AG10803 (cell line): ENCODE data around the gene BSN.

ENCODE experiments used
- DNase-seq: peaks from one replicate; pipeline ENCODE4 v3.0.0; 2010; ENCODE audit warnings: low read depth
- H3K4me3 ChIP-seq: 2 replicates; pipeline ENCODE4 v1.5.1; 2011; ENCODE audit warnings: mild to moderate bottlenecking, low read length, control low read depth
- TF ChIP-seq, protein P1 (sequence below): conservative IDR thresholded peaks from 2 replicates; pipeline ENCODE4 v1.5.1; 2011; ENCODE audit warnings: mild to moderate bottlenecking, low read length, control low read depth, inconsistent platforms

Gene BSN

DNA sequence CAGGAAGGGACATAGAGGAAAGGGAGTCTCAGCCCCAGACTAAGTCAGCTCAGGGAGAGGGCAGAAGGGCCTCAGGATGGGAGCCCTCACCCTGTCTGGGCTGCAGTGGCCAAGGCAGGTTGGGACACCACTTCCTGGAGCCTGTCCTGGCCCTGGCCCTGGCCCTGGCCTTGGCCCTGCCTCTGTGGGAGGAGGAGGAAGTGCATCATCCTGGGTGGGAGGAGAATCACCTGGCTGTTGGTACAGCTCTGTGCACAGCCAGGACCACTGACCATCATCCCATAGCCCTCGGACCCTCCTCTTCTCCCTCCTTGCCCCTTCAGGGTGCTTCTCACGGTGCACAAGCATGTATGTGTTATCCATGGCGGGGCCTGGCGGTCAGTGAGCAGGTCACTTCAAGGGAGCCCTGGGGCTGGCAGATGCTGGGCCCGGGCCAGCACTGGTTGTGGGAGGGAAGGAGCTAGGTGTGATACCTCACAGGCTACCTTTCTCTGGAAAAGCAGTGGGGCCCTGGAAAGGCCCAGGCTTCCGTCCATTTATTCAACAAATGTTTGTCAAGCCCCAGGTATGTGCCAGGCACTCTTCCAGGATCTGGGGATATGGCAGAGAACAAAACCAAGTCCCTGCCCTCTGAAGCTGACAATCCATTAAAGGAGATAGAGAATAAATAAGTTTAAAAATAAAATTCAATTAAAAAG, 111.7 kb downstream of the BSN start:
- no peak for DNase-seq
- H3K4me3 ChIP-seq: no peak overlapping the region
- TF ChIP-seq, protein P1, sequence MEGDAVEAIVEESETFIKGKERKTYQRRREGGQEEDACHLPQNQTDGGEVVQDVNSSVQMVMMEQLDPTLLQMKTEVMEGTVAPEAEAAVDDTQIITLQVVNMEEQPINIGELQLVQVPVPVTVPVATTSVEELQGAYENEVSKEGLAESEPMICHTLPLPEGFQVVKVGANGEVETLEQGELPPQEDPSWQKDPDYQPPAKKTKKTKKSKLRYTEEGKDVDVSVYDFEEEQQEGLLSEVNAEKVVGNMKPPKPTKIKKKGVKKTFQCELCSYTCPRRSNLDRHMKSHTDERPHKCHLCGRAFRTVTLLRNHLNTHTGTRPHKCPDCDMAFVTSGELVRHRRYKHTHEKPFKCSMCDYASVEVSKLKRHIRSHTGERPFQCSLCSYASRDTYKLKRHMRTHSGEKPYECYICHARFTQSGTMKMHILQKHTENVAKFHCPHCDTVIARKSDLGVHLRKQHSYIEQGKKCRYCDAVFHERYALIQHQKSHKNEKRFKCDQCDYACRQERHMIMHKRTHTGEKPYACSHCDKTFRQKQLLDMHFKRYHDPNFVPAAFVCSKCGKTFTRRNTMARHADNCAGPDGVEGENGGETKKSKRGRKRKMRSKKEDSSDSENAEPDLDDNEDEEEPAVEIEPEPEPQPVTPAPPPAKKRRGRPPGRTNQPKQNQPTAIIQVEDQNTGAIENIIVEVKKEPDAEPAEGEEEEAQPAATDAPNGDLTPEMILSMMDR: no peak

DNA sequence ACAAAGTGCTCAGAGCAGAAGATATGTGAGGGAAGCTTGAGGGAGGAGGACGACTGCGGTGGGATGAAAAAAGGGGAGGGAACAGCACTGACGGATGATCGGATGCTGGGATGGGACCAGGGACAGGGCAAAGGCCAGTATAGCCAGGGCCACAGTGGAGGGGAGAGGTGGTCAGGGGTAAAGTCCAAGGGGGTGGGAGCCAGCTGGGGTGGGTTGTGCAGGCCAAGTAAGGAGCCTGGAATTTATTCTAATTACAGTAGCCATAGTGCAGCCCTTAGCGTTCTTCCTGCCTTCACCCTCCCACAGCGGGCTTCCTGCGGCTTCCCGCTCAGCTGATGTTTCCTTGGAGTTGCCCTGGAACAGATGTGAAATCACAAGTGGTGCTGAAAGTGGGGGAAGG, 112.3 kb downstream of the BSN start:
- TF ChIP-seq, protein P1: no peak
- DNase-seq: peak; percentile 36
- no peak overlapping the region for H3K4me3 ChIP-seq

DNA sequence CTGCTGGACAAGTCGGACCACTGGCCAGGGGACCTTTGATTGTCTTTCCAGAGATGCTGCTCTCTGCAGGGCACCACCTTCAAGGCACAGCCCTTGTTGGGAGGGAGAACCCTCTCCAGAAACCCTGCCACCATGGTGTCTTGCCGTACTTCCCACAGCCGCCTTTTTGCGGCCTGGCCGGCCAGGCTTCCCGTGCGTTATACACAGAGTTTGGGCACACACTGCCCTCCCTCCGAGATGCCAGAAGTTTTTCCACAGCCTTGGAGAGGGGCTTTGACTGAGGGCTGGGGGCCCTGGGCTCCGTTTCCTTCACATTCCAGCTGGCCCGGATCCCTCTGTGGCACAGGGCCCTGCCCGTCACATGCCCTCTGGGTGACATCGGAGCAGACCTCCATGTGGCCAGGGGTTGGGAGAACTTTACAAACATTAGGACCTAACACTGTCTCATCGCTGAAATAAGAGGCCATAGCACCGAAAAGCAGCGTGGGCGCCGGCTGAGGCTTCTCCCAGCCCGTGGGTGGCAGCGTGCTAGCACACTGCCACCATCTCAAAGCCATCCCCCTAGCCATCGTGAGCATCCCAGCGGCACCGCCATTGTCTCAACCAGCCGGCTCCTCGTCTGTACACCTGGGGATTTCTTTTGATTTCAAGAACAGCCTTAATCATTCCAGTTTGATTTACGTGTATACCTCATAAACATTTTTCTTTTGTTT, 113.6 kb downstream of the BSN start:
- DNase-seq: no peak
- H3K4me3 ChIP-seq: no peak overlapping the region
- TF ChIP-seq, protein P1: no peak

DNA sequence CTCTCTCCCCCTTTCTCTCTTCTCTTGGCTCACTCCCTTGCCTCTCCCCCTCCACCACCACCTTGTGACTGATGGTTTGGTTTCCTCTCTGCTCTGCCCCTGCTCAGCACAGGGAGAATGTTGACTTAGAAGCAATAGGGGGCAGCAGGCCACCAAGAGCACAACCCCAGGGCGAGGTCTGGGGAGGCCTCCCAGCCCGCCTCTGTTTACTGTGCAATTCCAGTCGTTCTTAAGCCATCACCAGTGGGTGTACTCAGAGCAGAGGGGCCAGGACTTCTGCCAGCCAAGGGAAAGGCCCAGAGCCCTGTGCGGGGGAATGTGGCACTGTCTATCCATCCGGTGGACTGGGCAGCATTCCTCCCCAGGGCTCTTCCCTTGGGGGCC, 114.1 kb downstream of the BSN start:
- no peak overlapping the region for H3K4me3 ChIP-seq
- DNase-seq: no peak
- TF ChIP-seq, protein P1: no peak

DNA sequence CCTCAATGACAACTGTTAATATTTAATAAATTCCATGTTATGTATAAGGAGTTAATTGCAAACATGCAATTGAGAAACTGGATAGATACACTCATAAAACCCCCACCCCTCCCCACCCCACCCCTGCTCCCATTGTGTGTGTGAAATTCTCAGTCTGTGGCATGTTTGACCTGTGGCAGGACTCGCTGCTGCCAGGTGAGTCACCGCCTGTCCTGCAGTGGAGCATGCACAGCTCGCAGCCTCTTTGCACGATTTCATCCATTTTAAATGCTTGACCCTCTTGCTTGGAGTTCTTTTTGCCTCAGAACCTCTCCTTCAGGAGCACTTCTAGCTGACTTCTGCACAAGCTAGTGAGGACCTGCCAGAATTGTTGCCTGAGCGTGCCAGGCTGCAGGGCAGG, 114.6 kb downstream of the BSN start:
- H3K4me3 ChIP-seq: no peak overlapping the region
- DNase-seq: peak; percentile 23
- TF ChIP-seq, protein P1: no peak

DNA sequence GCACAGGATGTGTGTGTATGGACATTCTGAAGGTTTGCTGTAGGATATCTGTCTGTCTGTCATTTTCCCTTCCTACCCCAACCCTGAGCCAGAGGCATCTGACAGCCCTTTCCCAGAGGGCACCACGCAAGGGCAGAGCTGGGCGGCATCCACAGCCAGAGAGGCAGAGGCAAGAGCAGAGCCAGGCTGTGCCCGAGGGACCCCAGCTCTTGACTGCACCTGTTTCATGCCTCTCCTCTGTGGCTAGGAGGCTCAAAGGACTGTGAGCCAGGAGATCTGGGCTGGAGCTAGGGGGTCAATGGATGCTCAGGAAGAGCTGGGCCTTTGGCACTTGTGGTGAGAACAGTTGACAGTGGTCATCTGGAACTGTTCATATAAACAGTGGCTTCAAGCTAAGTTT, 115.1 kb downstream of the BSN start:
- TF ChIP-seq, protein P1: no peak
- DNase-seq: no peak
- H3K4me3 ChIP-seq: no peak overlapping the region

DNA sequence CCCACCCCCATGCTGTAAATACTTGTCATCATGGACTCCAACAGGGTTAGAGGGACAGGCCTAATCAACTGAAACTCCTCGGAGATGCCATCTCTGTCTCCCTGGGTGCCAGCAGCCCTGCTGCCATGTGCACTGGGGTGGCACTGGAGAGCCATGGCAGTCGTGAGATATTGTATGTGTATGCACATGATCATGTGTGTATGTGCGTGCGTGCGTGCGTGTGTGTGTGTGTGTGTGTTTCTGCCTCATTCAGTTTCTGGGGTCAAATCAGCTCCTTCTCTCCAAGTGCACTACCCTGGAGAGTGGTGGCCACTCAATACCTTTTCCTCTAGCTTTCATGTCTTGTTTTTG, 116.6 kb downstream of the BSN start:
- DNase-seq: no peak
- no peak overlapping the region for H3K4me3 ChIP-seq
- TF ChIP-seq, protein P1: no peak
